Measurements from ENCODE around the gene CLCF1.

CLCF1 gene

GRCh38 chr11:67407688-67408163 lies 34.3 kb upstream of the CLCF1 start:
- Histone ChIP-seq H3K36me3 (ENCODE audit: insufficient read depth, low read length) (no peaks in the 10 kb centered on the region), H3K4me2 (ENCODE audit: low read depth, low read length, poor library complexity, severe bottlenecking) (peak overlapping the region; percentile 98), H3K9ac (ENCODE audit: low read depth, low read length, poor library complexity, severe bottlenecking) (peak overlapping the region; percentile 99), H3K27me3 (ENCODE audit: insufficient read depth, low read length, poor library complexity, severe bottlenecking) (no peaks in the 10 kb centered on the region), H3K9me3 (ENCODE audit: insufficient read depth, low read depth, low read length) (no peaks in the 10 kb centered on the region), H3K9me2 (replicated peaks; ENCODE audit: low read depth, low read length) (no peaks in the 10 kb centered on the region), H3K4me1 (ENCODE audit: insufficient read depth, low read length, poor library complexity, severe bottlenecking) (peaks cover 77% of the 10 kb centered on the region), H3F3A (ENCODE audit: low read depth) (peaks cover 26% of the 10 kb centered on the region), H3K79me2 (ENCODE audit: insufficient read depth, low read length) (peaks cover 68% of the 10 kb centered on the region), H4K20me1 (ENCODE audit: insufficient read depth, low read length, poor library complexity, severe bottlenecking) (peaks cover 7% of the 10 kb centered on the region), H3K4me3 (ENCODE audit: low read length, poor library complexity, severe bottlenecking) (peak overlapping the region; percentile 89), H2AFZ (ENCODE audit: low read length) (no peak overlapping the region)
- TF ChIP-seq EZH2phosphoT487 (IDR thresholded peaks at IDR 0.05; ENCODE audit: borderline replicate concordance): no peak
- TF ChIP-seq CTCF (conservative IDR thresholded peaks at IDR 0.05; ENCODE audit: low read length): no peak

- Histone ChIP-seq H3K9ac (ENCODE audit: low read depth, low read length, poor library complexity, severe bottlenecking) (peak overlapping the region; percentile 99), H3K27me3 (ENCODE audit: insufficient read depth, low read length, poor library complexity, severe bottlenecking) (no peaks in the 10 kb centered on the region), H3K4me3 (ENCODE audit: low read length, poor library complexity, severe bottlenecking) (peak overlapping the region; percentile 89), H3F3A (ENCODE audit: low read depth) (peaks cover 30% of the 10 kb centered on the region), H2AFZ (ENCODE audit: low read length) (no peak overlapping the region), H3K36me3 (ENCODE audit: insufficient read depth, low read length) (no peaks in the 10 kb centered on the region), H3K4me1 (ENCODE audit: insufficient read depth, low read length, poor library complexity, severe bottlenecking) (peaks cover 79% of the 10 kb centered on the region), H3K9me2 (replicated peaks; ENCODE audit: low read depth, low read length) (no peaks in the 10 kb centered on the region), H3K79me2 (ENCODE audit: insufficient read depth, low read length) (peaks cover 72% of the 10 kb centered on the region), H3K9me3 (ENCODE audit: insufficient read depth, low read depth, low read length) (no peaks in the 10 kb centered on the region), H4K20me1 (ENCODE audit: insufficient read depth, low read length, poor library complexity, severe bottlenecking) (peaks cover 7% of the 10 kb centered on the region), H3K4me2 (ENCODE audit: low read depth, low read length, poor library complexity, severe bottlenecking) (peak overlapping the region; percentile 98)
- no peak for TF ChIP-seq EZH2phosphoT487 (IDR thresholded peaks at IDR 0.05; ENCODE audit: borderline replicate concordance)
- no peak for TF ChIP-seq CTCF (conservative IDR thresholded peaks at IDR 0.05; ENCODE audit: low read length)
These were observed 33.7 kb upstream of the CLCF1 start for GRCh38 chr11:67406969-67407687.

- H3K4me2 ChIP-seq (ENCODE audit: low read depth, low read length, poor library complexity, severe bottlenecking): peak overlapping the region; percentile 98
- no peaks in the 10 kb centered on the region for H3K27me3 ChIP-seq (ENCODE audit: insufficient read depth, low read length, poor library complexity, severe bottlenecking)
These were observed 33.1 kb upstream of the CLCF1 start for GRCh38 chr11:67406420-67406968.

More at GRCh38 chr11:67406420-67406968, 33.1 kb upstream of the CLCF1 start:
- peaks cover 72% of the 10 kb centered on the region for H3K79me2 ChIP-seq (ENCODE audit: insufficient read depth, low read length)
- peaks cover 32% of the 10 kb centered on the region for H3F3A ChIP-seq (ENCODE audit: low read depth)
- peak overlapping the region; percentile 89 for H3K4me3 ChIP-seq (ENCODE audit: low read length, poor library complexity, severe bottlenecking)
- H3K9ac ChIP-seq (ENCODE audit: low read depth, low read length, poor library complexity, severe bottlenecking): peak overlapping the region; percentile 99
- H3K9me3 ChIP-seq (ENCODE audit: insufficient read depth, low read depth, low read length): no peaks in the 10 kb centered on the region
- no peak for TF ChIP-seq EZH2phosphoT487 (IDR thresholded peaks at IDR 0.05; ENCODE audit: borderline replicate concordance)
- TF ChIP-seq CTCF (conservative IDR thresholded peaks at IDR 0.05; ENCODE audit: low read length): no peak
- H3K9me2 ChIP-seq (replicated peaks; ENCODE audit: low read depth, low read length): no peaks in the 10 kb centered on the region
- H3K36me3 ChIP-seq (ENCODE audit: insufficient read depth, low read length): no peaks in the 10 kb centered on the region
- no peak overlapping the region for H2AFZ ChIP-seq (ENCODE audit: low read length)
- H4K20me1 ChIP-seq (ENCODE audit: insufficient read depth, low read length, poor library complexity, severe bottlenecking): peaks cover 7% of the 10 kb centered on the region
- H3K4me1 ChIP-seq (ENCODE audit: insufficient read depth, low read length, poor library complexity, severe bottlenecking): peaks cover 81% of the 10 kb centered on the region
